ENCODE results near the gene SPINK4.

The SPINK4 gene

GRCh38 chr9:33263131-33264002, 23.4 kb downstream of the SPINK4 start:
- DNase-seq = no peak

GRCh38 chr9:33264003-33264472, 24.1 kb downstream of the SPINK4 start:
- DNase-seq = peak; percentile 48

- DNase-seq = peak; percentile 100
Measured at GRCh38 chr9:33264473-33265177, 24.7 kb downstream of the SPINK4 start, which contains the start of the genes BAG1 and CHMP5. Gene BAG1, minus strand, starts transcription at chr9:33264708. Gene CHMP5, plus strand, starts transcription at chr9:33265049. Its CDS starts 30 bp downstream, at chr9:33265079.

GRCh38 chr9:33265211-33265865, 25.4 kb downstream of the SPINK4 start:
- no peak for DNase-seq

- DNase-seq = no peak
Measured at GRCh38 chr9:33267151-33267767, 27.3 kb downstream of the SPINK4 start.

GRCh38 chr9:33270146-33270545, 30.2 kb downstream of the SPINK4 start:
- DNase-seq = no peak

GRCh38 chr9:33272061-33272460, 32.1 kb downstream of the SPINK4 start:
- DNase-seq = no peak

- no peak for DNase-seq
Measured at GRCh38 chr9:33273266-33273971, 33.5 kb downstream of the SPINK4 start.

GRCh38 chr9:33273972-33274328, 34.0 kb downstream of the SPINK4 start:
- no peak for DNase-seq

GRCh38 chr9:33277484-33277883, 37.5 kb downstream of the SPINK4 start:
- DNase-seq = no peak

- no peak for DNase-seq
Measured at GRCh38 chr9:33285502-33285901, 45.5 kb downstream of the SPINK4 start.

GRCh38 chr9:33287087-33287490, 47.1 kb downstream of the SPINK4 start:
- DNase-seq = no peak

GRCh38 chr9:33288235-33288634, 48.3 kb downstream of the SPINK4 start:
- no peak for DNase-seq

GRCh38 chr9:33288828-33289483, 49.0 kb downstream of the SPINK4 start:
- DNase-seq = no peak

GRCh38 chr9:33289496-33289895, 49.5 kb downstream of the SPINK4 start:
- DNase-seq = peak; percentile 44

GRCh38 chr9:33289936-33290246, 49.9 kb downstream of the SPINK4 start:
- DNase-seq = no peak

- DNase-seq = peak; percentile 97
Measured at GRCh38 chr9:33290247-33291030, 50.5 kb downstream of the SPINK4 start, which contains the start of gene NFX1. Gene NFX1, plus strand, starts transcription at chr9:33290516. Its CDS starts 57 bp downstream, at chr9:33290573.

GRCh38 chr9:33291031-33291397, 51.0 kb downstream of the SPINK4 start:
- no peak for DNase-seq

GRCh38 chr9:33291901-33292300, 51.9 kb downstream of the SPINK4 start:
- no peak for DNase-seq

GRCh38 chr9:33293782-33294181, 53.8 kb downstream of the SPINK4 start:
- DNase-seq = no peak

All from stimulated activated CD4-positive, alpha-beta T cell treated with anti-CD3 and anti-CD28 coated beads, Interleukin-4, amount 100 ng/mL, for 1 hour (primary cell).